OCI-LY7 (cell line): Measurements from ENCODE around the gene LHX6. TPM values are rescaled to one million over a fixed set of nuclear protein-coding genes. Genes with fewer than 3 reads are reported as not detected.

ENCODE experiments used
- BruUV-seq: library from RNA; stranded (reverse); fragments of 400-500 nt; replicated peaks from 2 replicates; lab custom pipeline; 2021; lab: Mats Ljungman, UMichigan
- CTCF ChIA-PET: fragments of 300-600 bp; sonication (Branson Sonifier 250); formaldehyde crosslinking; loops from one replicate; lab custom pipeline; 2022; ENCODE audit warnings: antibody characterized with exemption; ENCODE audit not compliant: unreplicated experiment; lab: Charles Lee
- POLR2A ChIA-PET: fragments of 300-600 bp; sonication (Branson Sonifier 250); formaldehyde crosslinking; loops from one replicate; lab custom pipeline; 2022; ENCODE audit warnings: antibody characterized with exemption; lab: Charles Lee
- DNase-seq: peaks from one replicate; pipeline ENCODE4 v3.0.0-alpha.2; 2015; ENCODE audit warnings: low spot score
- H2AFZ ChIP-seq: fragments of 200-600 bp; sonication (generic), shearing (Covaris generic); 2 replicates; pipeline ENCODE4 v1.6.1; 2014; ENCODE audit warnings: mild to moderate bottlenecking, antibody characterized with exemption, low read length, moderate library complexity
- H3K27ac ChIP-seq: fragments of 200-600 bp; sonication (generic); 2 replicates; pipeline ENCODE4 v1.5.1; 2014; ENCODE audit warnings: mixed run types, low read depth, mild to moderate bottlenecking, moderate library complexity, low read length, inconsistent platforms; ENCODE audit not compliant: poor library complexity, severe bottlenecking
- H3K36me3 ChIP-seq: fragments of 200-600 bp; sonication (generic); 2 replicates; pipeline ENCODE4 v1.6.1; 2014; ENCODE audit warnings: mild to moderate bottlenecking, antibody characterized with exemption, low read length, moderate library complexity, mixed read lengths; ENCODE audit not compliant: insufficient read depth
- H3K4me1 ChIP-seq: fragments of 200-600 bp; sonication (generic); 2 replicates; pipeline ENCODE4 v1.5.1; 2014; ENCODE audit warnings: mild to moderate bottlenecking, low read length; ENCODE audit not compliant: insufficient read depth, poor library complexity, severe bottlenecking
- H3K4me2 ChIP-seq: fragments of 200-600 bp; sonication (generic); 2 replicates; pipeline ENCODE4 v1.6.1; 2014; ENCODE audit warnings: mild to moderate bottlenecking, low read length
- H3K4me3 ChIP-seq: fragments of 200-600 bp; sonication (generic); 2 replicates; pipeline ENCODE4 v1.5.1; 2014; ENCODE audit warnings: mild to moderate bottlenecking, low read depth, low read length; ENCODE audit not compliant: poor library complexity, severe bottlenecking
- H3K79me2 ChIP-seq: fragments of 200-600 bp; sonication (generic); 2 replicates; pipeline ENCODE4 v1.6.1; 2016; ENCODE audit warnings: low read depth, mild to moderate bottlenecking, low read length, moderate library complexity, mixed read lengths; ENCODE audit not compliant: insufficient read depth
- H3K9me2 ChIP-seq: fragments of 200-600 bp; sonication (generic); 2 replicates; pipeline ENCODE4 v1.6.1; 2016; ENCODE audit warnings: mild to moderate bottlenecking, low read length, mixed read lengths; ENCODE audit not compliant: insufficient read depth
- H3K9me3 ChIP-seq: fragments of 200-600 bp; sonication (generic); 2 replicates; pipeline ENCODE4 v1.6.1; 2014; ENCODE audit warnings: mild to moderate bottlenecking, mixed run types, low read length, mixed read lengths
- H4K20me1 ChIP-seq: fragments of 200-600 bp; sonication (generic); 2 replicates; pipeline ENCODE4 v1.6.1; 2014; ENCODE audit warnings: mild to moderate bottlenecking, antibody characterized with exemption, low read length, moderate library complexity, mixed read lengths; ENCODE audit not compliant: insufficient read depth
- CTCF ChIP-seq: fragments of 200-600 bp; sonication (generic); conservative IDR thresholded peaks from 2 replicates; pipeline ENCODE4 v1.5.1; 2014; ENCODE audit warnings: mild to moderate bottlenecking, antibody characterized with exemption, low read length, moderate library complexity, mixed read lengths
- EZH2phosphoT487 ChIP-seq: fragments of 200-600 bp; sonication (generic); IDR thresholded peaks from 2 replicates; pipeline ENCODE4 v1.6.1; 2018; ENCODE audit warnings: low read depth, borderline replicate concordance, mild to moderate bottlenecking, mixed run types, antibody characterized with exemption, low read length, moderate library complexity, mixed read lengths
- intact Hi-C: fragments of 100-400 bp; cut with micrococcal nuclease; formaldehyde crosslinking; loops from one replicate; pipeline ENCODE4 v1.10.0; 2022; ENCODE audit not compliant: unreplicated experiment
- total RNA-seq, 2 experiments: library from RNA; depleted of rRNA in 1 of 2; stranded (reverse); fragments of >200 nt in 1 of 2; shearing (Covaris generic) in 1 of 2; gene quantifications; 2 replicates each; pipeline ENCODE4 v1.2.3, GENCODE V29; 2014 to 2022

Gene LHX6
- total RNA-seq, 2 experiments from 2014 or later: not detected

- DNase-seq: no peak
- Histone ChIP-seq H2AFZ (no peak overlapping the region), H3K27ac (no peak overlapping the region), H4K20me1 (no peaks in the 10 kb centered on the region), H3K4me1 (no peaks in the 10 kb centered on the region), H3K9me3 (no peaks in the 10 kb centered on the region), H3K36me3 (peaks cover 9% of the 10 kb centered on the region; the same call in 1 of the 2 replicates), H3K4me2 (no peak overlapping the region), H3K9me2 (no peaks in the 10 kb centered on the region), H3K79me2 (no peaks in the 10 kb centered on the region), H3K4me3 (no peak overlapping the region)
- BruUV-seq: no TSS peak
- intact Hi-C loops: no loop called here
- ChIA-PET CTCF (no interaction called here), POLR2A (no interaction called here)
- TF ChIP-seq CTCF (no peak), EZH2phosphoT487 (no peak)
Measured at GRCh38 chr9:122234022-122234748, 5.4 kb upstream of the LHX6 start.

- Histone ChIP-seq H3K9me2 (no peaks in the 10 kb centered on the region), H3K27ac (no peak overlapping the region), H3K4me3 (no peak overlapping the region), H2AFZ (no peak overlapping the region), H3K9me3 (no peaks in the 10 kb centered on the region), H3K79me2 (no peaks in the 10 kb centered on the region), H3K4me1 (no peaks in the 10 kb centered on the region), H3K36me3 (no peaks in the 10 kb centered on the region), H3K4me2 (no peak overlapping the region), H4K20me1 (no peaks in the 10 kb centered on the region)
- TF ChIP-seq EZH2phosphoT487: no peak
- no peak for TF ChIP-seq CTCF
- BruUV-seq: no TSS peak
- DNase-seq: no peak
- POLR2A ChIA-PET: no interaction called here
- CTCF ChIA-PET: no interaction called here
- intact Hi-C loops: no loop called here
Measured at GRCh38 chr9:122232796-122233306, 4.1 kb upstream of the LHX6 start.

GRCh38 chr9:122229485-122229837, 704 bp upstream of the LHX6 start:
- BruUV-seq: no TSS peak

More at GRCh38 chr9:122229485-122229837, 704 bp upstream of the LHX6 start:
- DNase-seq: no peak
- intact Hi-C loops: no loop called here
- Histone ChIP-seq H3K4me2 (no peak overlapping the region), H3K79me2 (no peaks in the 10 kb centered on the region), H3K9me2 (no peaks in the 10 kb centered on the region), H3K4me3 (no peak overlapping the region), H3K36me3 (no peaks in the 10 kb centered on the region), H3K9me3 (no peaks in the 10 kb centered on the region), H4K20me1 (no peaks in the 10 kb centered on the region), H3K4me1 (no peaks in the 10 kb centered on the region), H3K27ac (no peak overlapping the region), H2AFZ (no peak overlapping the region)
- ChIA-PET POLR2A (no interaction called here), CTCF (no interaction called here)
- TF ChIP-seq EZH2phosphoT487 (no peak), CTCF (no peak)
